ENCODE results near the gene CLASP1.

CLASP1 gene

DNA sequence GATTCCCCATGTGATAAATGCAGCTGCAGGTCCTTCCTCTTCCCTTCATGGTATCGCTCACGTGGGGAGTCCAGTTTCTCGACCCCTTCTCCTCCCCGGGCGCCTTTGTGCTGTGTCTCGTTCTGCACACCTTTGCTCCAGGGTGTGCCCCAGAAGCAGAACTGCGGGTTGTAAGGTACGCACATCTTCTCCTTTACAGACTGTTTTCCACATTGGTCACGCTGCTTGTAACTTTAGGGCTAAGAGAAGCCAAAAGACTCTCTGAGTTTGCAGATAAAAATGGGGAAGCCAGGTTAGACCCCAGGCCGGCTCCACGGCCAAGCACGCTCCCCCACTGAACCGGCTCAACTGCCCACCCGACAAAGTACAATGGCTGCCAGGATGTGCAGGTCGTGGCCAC, 318.3 kb downstream of the CLASP1 start:
- no peak for ATAC-seq
- TF ChIP-seq, protein P1, sequence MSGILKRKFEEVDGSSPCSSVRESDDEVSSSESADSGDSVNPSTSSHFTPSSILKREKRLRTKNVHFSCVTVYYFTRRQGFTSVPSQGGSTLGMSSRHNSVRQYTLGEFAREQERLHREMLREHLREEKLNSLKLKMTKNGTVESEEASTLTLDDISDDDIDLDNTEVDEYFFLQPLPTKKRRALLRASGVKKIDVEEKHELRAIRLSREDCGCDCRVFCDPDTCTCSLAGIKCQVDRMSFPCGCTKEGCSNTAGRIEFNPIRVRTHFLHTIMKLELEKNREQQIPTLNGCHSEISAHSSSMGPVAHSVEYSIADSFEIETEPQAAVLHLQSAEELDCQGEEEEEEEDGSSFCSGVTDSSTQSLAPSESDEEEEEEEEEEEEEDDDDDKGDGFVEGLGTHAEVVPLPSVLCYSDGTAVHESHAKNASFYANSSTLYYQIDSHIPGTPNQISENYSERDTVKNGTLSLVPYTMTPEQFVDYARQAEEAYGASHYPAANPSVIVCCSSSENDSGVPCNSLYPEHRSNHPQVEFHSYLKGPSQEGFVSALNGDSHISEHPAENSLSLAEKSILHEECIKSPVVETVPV (CRISPR knock-in tag; IDR thresholded peaks at IDR 0.05) = no peak
- TF ChIP-seq ZC3H10 (CRISPR knock-in tag; IDR thresholded peaks at IDR 0.05) (no peak), ZNF70 (CRISPR knock-in tag; IDR thresholded peaks at IDR 0.05) (no peak), OSR1 (CRISPR knock-in tag; IDR thresholded peaks at IDR 0.05) (no peak), ZFP30 (CRISPR knock-in tag; IDR thresholded peaks at IDR 0.05) (no peak), GLIS3 (CRISPR knock-in tag; IDR thresholded peaks at IDR 0.05) (no peak), CSDC2 (CRISPR knock-in tag; IDR thresholded peaks at IDR 0.05) (no peak), ESRRG (CRISPR knock-in tag; IDR thresholded peaks at IDR 0.05) (no peak), BACH2 (CRISPR knock-in tag; IDR thresholded peaks at IDR 0.05; ENCODE audit: borderline replicate concordance) (no peak), ARNTL (CRISPR knock-in tag; IDR thresholded peaks at IDR 0.05; ENCODE audit: borderline replicate concordance, low read depth) (no peak), ZFP3 (CRISPR knock-in tag; IDR thresholded peaks at IDR 0.05) (no peak), TCF4 (CRISPR knock-in tag; IDR thresholded peaks at IDR 0.05; ENCODE audit: borderline replicate concordance) (no peak), SNAI2 (CRISPR knock-in tag; IDR thresholded peaks at IDR 0.05) (no peak), RARB (CRISPR knock-in tag; IDR thresholded peaks at IDR 0.05) (no peak), TOX (CRISPR knock-in tag; IDR thresholded peaks at IDR 0.05; ENCODE audit: borderline replicate concordance) (no peak)
- TF ChIP-seq, protein P2, sequence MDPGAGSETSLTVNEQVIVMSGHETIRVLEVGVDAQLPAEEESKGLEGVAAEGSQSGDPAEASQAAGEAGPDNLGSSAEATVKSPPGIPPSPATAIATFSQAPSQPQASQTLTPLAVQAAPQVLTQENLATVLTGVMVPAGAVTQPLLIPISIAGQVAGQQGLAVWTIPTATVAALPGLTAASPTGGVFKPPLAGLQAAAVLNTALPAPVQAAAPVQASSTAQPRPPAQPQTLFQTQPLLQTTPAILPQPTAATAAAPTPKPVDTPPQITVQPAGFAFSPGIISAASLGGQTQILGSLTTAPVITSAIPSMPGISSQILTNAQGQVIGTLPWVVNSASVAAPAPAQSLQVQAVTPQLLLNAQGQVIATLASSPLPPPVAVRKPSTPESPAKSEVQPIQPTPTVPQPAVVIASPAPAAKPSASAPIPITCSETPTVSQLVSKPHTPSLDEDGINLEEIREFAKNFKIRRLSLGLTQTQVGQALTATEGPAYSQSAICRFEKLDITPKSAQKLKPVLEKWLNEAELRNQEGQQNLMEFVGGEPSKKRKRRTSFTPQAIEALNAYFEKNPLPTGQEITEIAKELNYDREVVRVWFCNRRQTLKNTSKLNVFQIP (CRISPR knock-in tag; IDR thresholded peaks at IDR 0.05; ENCODE audit: borderline replicate concordance, low read depth) = no peak
- TF ChIP-seq, protein P3, sequence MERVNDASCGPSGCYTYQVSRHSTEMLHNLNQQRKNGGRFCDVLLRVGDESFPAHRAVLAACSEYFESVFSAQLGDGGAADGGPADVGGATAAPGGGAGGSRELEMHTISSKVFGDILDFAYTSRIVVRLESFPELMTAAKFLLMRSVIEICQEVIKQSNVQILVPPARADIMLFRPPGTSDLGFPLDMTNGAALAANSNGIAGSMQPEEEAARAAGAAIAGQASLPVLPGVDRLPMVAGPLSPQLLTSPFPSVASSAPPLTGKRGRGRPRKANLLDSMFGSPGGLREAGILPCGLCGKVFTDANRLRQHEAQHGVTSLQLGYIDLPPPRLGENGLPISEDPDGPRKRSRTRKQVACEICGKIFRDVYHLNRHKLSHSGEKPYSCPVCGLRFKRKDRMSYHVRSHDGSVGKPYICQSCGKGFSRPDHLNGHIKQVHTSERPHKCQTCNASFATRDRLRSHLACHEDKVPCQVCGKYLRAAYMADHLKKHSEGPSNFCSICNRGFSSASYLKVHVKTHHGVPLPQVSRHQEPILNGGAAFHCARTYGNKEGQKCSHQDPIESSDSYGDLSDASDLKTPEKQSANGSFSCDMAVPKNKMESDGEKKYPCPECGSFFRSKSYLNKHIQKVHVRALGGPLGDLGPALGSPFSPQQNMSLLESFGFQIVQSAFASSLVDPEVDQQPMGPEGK (CRISPR knock-in tag; IDR thresholded peaks at IDR 0.05; ENCODE audit: borderline replicate concordance) = no peak
- TF ChIP-seq, protein P4, sequence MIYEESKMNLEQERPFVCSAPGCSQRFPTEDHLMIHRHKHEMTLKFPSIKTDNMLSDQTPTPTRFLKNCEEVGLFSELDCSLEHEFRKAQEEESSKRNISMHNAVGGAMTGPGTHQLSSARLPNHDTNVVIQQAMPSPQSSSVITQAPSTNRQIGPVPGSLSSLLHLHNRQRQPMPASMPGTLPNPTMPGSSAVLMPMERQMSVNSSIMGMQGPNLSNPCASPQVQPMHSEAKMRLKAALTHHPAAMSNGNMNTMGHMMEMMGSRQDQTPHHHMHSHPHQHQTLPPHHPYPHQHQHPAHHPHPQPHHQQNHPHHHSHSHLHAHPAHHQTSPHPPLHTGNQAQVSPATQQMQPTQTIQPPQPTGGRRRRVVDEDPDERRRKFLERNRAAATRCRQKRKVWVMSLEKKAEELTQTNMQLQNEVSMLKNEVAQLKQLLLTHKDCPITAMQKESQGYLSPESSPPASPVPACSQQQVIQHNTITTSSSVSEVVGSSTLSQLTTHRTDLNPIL (CRISPR knock-in tag; IDR thresholded peaks at IDR 0.05; ENCODE audit: low read depth) = no peak
- TF ChIP-seq, protein P5, sequence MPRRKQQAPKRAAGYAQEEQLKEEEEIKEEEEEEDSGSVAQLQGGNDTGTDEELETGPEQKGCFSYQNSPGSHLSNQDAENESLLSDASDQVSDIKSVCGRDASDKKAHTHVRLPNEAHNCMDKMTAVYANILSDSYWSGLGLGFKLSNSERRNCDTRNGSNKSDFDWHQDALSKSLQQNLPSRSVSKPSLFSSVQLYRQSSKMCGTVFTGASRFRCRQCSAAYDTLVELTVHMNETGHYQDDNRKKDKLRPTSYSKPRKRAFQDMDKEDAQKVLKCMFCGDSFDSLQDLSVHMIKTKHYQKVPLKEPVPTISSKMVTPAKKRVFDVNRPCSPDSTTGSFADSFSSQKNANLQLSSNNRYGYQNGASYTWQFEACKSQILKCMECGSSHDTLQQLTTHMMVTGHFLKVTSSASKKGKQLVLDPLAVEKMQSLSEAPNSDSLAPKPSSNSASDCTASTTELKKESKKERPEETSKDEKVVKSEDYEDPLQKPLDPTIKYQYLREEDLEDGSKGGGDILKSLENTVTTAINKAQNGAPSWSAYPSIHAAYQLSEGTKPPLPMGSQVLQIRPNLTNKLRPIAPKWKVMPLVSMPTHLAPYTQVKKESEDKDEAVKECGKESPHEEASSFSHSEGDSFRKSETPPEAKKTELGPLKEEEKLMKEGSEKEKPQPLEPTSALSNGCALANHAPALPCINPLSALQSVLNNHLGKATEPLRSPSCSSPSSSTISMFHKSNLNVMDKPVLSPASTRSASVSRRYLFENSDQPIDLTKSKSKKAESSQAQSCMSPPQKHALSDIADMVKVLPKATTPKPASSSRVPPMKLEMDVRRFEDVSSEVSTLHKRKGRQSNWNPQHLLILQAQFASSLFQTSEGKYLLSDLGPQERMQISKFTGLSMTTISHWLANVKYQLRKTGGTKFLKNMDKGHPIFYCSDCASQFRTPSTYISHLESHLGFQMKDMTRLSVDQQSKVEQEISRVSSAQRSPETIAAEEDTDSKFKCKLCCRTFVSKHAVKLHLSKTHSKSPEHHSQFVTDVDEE (CRISPR knock-in tag; IDR thresholded peaks at IDR 0.05) = no peak

DNA sequence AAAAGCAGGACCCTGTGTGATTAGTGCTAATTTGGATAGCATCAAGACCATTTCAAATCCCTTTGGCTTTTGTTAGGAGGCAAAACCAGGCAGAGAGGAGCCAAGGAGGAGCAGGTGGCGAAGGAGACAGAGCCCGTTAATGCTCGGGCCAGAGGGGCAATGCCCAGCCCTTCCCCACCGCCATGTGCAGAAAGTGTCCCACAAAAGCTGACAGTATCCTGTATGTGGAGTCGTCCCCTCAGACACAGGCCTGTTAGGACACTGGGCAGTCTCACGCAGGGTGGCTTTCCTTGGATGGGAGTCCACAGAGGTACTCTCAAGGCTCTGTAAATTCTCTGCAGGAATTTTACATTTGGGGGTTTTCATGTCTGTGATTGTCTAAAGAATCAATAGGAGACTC, 319.5 kb downstream of the CLASP1 start:
- no peak for ATAC-seq
- TF ChIP-seq ZNF565 (CRISPR knock-in tag; conservative IDR thresholded peaks at IDR 0.05; ENCODE audit: low read depth) = no peak
- TF ChIP-seq SNAI2 (CRISPR knock-in tag; IDR thresholded peaks at IDR 0.05) = no peak
- no peak for TF ChIP-seq ZFP3 (CRISPR knock-in tag; IDR thresholded peaks at IDR 0.05)
- no peak for TF ChIP-seq CSDC2 (CRISPR knock-in tag; IDR thresholded peaks at IDR 0.05)
- TF ChIP-seq ZNF8 (CRISPR knock-in tag; IDR thresholded peaks at IDR 0.05) = no peak
- no peak for TF ChIP-seq ZC3H10 (CRISPR knock-in tag; IDR thresholded peaks at IDR 0.05)
- TF ChIP-seq TOX (CRISPR knock-in tag; IDR thresholded peaks at IDR 0.05; ENCODE audit: borderline replicate concordance) = no peak
- TF ChIP-seq ISL1 (CRISPR knock-in tag; IDR thresholded peaks at IDR 0.05) = no peak
- no peak for TF ChIP-seq RARB (CRISPR knock-in tag; IDR thresholded peaks at IDR 0.05)
- no peak for TF ChIP-seq OSR1 (CRISPR knock-in tag; IDR thresholded peaks at IDR 0.05)
- TF ChIP-seq TCF4 (CRISPR knock-in tag; IDR thresholded peaks at IDR 0.05; ENCODE audit: borderline replicate concordance) = no peak
- TF ChIP-seq, protein P1 (CRISPR knock-in tag; IDR thresholded peaks at IDR 0.05) = no peak
- no peak for TF ChIP-seq ZNF70 (CRISPR knock-in tag; IDR thresholded peaks at IDR 0.05)
- TF ChIP-seq BACH2 (CRISPR knock-in tag; IDR thresholded peaks at IDR 0.05; ENCODE audit: borderline replicate concordance) = no peak
- TF ChIP-seq ZFP30 (CRISPR knock-in tag; IDR thresholded peaks at IDR 0.05) = no peak

Data from SK-N-SH treated with all-trans-retinoic acid at 6 μM for 48 hours (cell line).